K562 (cell line): ENCODE results near the gene PMIS2. TPM values are rescaled to one million over a fixed set of nuclear protein-coding genes. Genes with fewer than 3 reads are reported as not detected.

Source experiments
- ATAC-seq: fragments of 200-7000 bp; cut with Tn5 transposase; 3 replicates; pipeline ENCODE4 v1.9.1; 2020; ENCODE audit warnings: moderate library complexity
- BruUV-seq: library from RNA; stranded (reverse); fragments of 400-500 nt; replicated peaks from 2 replicates; lab custom pipeline; 2021; lab: Mats Ljungman, UMichigan
- CTCF ChIA-PET: fragments of 300-600 bp; formaldehyde crosslinking; extraction: SDS; loops from one replicate; lab custom pipeline; 2021; ENCODE audit warnings: low intra/inter-chr PET ratio; lab: Yijun Ruan, JAX
- POLR2A ChIA-PET: fragments of 300-600, 350-650 bp; sonication (Branson Sonifier 250); formaldehyde crosslinking; extraction: SDS; loops from one replicate; lab custom pipeline; 2021; ENCODE audit warnings: antibody characterized with exemption, inconsistent platforms; lab: Yijun Ruan, JAX
- DNase-seq, 4 experiments: peaks; one replicate each; pipeline versions ENCODE4 v3.0.0 to v3.0.0-alpha.2; 2011 to 2018; ENCODE audit warnings: low spot score in 3 of 4, mixed read lengths in 3 of 4; ENCODE audit errors: extremely low read depth in 1 of 4
- FAIRE-seq: peaks from 2 replicates; lab custom pipeline; 2011; peaks lifted over from hg19 to GRCh38; lab: Jason Lieb, UNC
- H2AFZ ChIP-seq: 2 replicates; pipeline ENCODE4 v1.6.0; 2011; ENCODE audit warnings: low read depth, low read length, control low read depth, inconsistent platforms
- H3K27ac ChIP-seq: fragments of 200-600 bp; 3 replicates; pipeline ENCODE4 v1.8.0; 2011; ENCODE audit warnings: low read depth, mild to moderate bottlenecking, control low read depth, inconsistent platforms, low read length, moderate library complexity, mixed read lengths; ENCODE audit errors: extremely low read depth
- H3K27me3 ChIP-seq, 2 experiments: fragments of 300-600 bp in 1 of 2; 2 replicates in 1 of 2; 3 replicates in 1 of 2; pipeline versions ENCODE4 v1.6.0 to v1.8.0; 2011; ENCODE audit warnings: inconsistent platforms in 2 of 2, low read length in 2 of 2, mild to moderate bottlenecking in 1 of 2, mixed read lengths in 1 of 2, moderate library complexity in 1 of 2; ENCODE audit not compliant: control insufficient read depth in 2 of 2, insufficient read depth in 2 of 2
- H3K36me3 ChIP-seq: fragments of 300-600 bp; 3 replicates; pipeline ENCODE4 v1.8.0; 2011; ENCODE audit warnings: mild to moderate bottlenecking, low read length, inconsistent platforms; ENCODE audit not compliant: control insufficient read depth, insufficient read depth
- H3K4me1 ChIP-seq, 2 experiments: fragments of 200-600 bp in 1 of 2; replicated peaks in 1 of 2; 2 replicates in 1 of 2; 3 replicates in 1 of 2; pipeline versions ENCODE4 v1.5.1 to v1.8.0; 2011; ENCODE audit warnings: inconsistent platforms in 2 of 2, low read length in 2 of 2, mild to moderate bottlenecking in 1 of 2, mixed read lengths in 1 of 2, moderate library complexity in 1 of 2; ENCODE audit not compliant: control insufficient read depth in 2 of 2, insufficient read depth in 2 of 2
- H3K4me2 ChIP-seq: 2 replicates; pipeline ENCODE4 v1.6.1; 2011; ENCODE audit warnings: low read length, control low read depth, inconsistent platforms, mixed read lengths; ENCODE audit not compliant: insufficient read depth
- H3K4me3 ChIP-seq: fragments of 200-600 bp; sonication (generic), shearing (Covaris generic); 2 replicates; pipeline ENCODE4 v1.5.1; 2016; ENCODE audit warnings: control low read depth, inconsistent platforms
- H3K79me2 ChIP-seq: fragments of 200-600 bp; 3 replicates; pipeline ENCODE4 v1.8.0; 2011; ENCODE audit warnings: low read length, inconsistent platforms; ENCODE audit not compliant: control insufficient read depth, insufficient read depth
- H3K9ac ChIP-seq, 2 experiments: 2 replicates each; pipeline versions ENCODE4 v1.6.0 to v1.6.1; 2011; ENCODE audit warnings: low read depth in 2 of 2, low read length in 2 of 2, control low read depth in 1 of 2, inconsistent platforms in 1 of 2, mild to moderate bottlenecking in 1 of 2, mixed read lengths in 1 of 2; ENCODE audit not compliant: insufficient read depth in 1 of 2
- H3K9me1 ChIP-seq: one replicate; pipeline ENCODE4 v1.6.0; 2011; ENCODE audit warnings: inconsistent platforms, mild to moderate bottlenecking, low read length, moderate library complexity; ENCODE audit not compliant: control insufficient read depth, insufficient read depth
- H3K9me3 ChIP-seq: replicated peaks from 2 replicates; pipeline ENCODE4 v1.5.1; 2011; ENCODE audit warnings: low read depth, low read length, inconsistent platforms; ENCODE audit not compliant: control insufficient read depth, insufficient read depth
- H4K20me1 ChIP-seq: replicated peaks from 2 replicates; pipeline ENCODE4 v1.6.1; 2011; ENCODE audit warnings: low read length, inconsistent platforms, mixed read lengths; ENCODE audit not compliant: control insufficient read depth, insufficient read depth
- ARID1B ChIP-seq: fragments of 450-650 bp; IDR thresholded peaks from 2 replicates; pipeline ENCODE4 v1.6.1; 2016; ENCODE audit warnings: antibody characterized with exemption, mild to moderate bottlenecking, inconsistent platforms
- CGGBP1 ChIP-seq: fragments of 250-450 bp; sonication (Bioruptor Pico); IDR thresholded peaks from 2 replicates; pipeline ENCODE4 v1.9.0; 2021; ENCODE audit warnings: mild to moderate bottlenecking
- HDAC1 ChIP-seq, 2 experiments: fragments of 450-650 bp; IDR thresholded peaks; 2 replicates each; pipeline ENCODE4 v1.6.1; 2016 to 2017; ENCODE audit warnings: inconsistent platforms in 1 of 2, mild to moderate bottlenecking in 1 of 2, moderate library complexity in 1 of 2
- HDAC2 ChIP-seq: fragments of 450-650 bp; IDR thresholded peaks from 2 replicates; pipeline ENCODE4 v1.6.1; 2016; ENCODE audit warnings: mild to moderate bottlenecking
- HSF4 ChIP-seq: fragments of 250-450 bp; sonication (Bioruptor Pico); IDR thresholded peaks from 2 replicates; pipeline ENCODE4 v2.1.2; 2022; ENCODE audit warnings: mild to moderate bottlenecking, moderate library complexity, borderline replicate concordance
- KLF13 ChIP-seq: fragments of 450-650 bp; IDR thresholded peaks from 2 replicates; pipeline ENCODE4 v1.6.1; 2016; ENCODE audit warnings: missing genetic modification characterization, low read depth, mild to moderate bottlenecking, missing compliant biosample characterization, moderate library complexity, borderline replicate concordance
- PURB ChIP-seq: sonication (generic); formaldehyde crosslinking; IDR thresholded peaks from 2 replicates; pipeline ENCODE4 v1.9.0; 2021; ENCODE audit warnings: low read depth, mild to moderate bottlenecking, missing genetic modification reagents
- RCOR1 ChIP-seq, 2 experiments: IDR thresholded peaks; 2 replicates each; pipeline ENCODE4 v1.6.1; 2012; ENCODE audit warnings: low read depth in 2 of 2, low read length in 2 of 2, borderline replicate concordance in 1 of 2, improper control_type of control experiment in 1 of 2
- SIRT6 ChIP-seq: IDR thresholded peaks from one replicate; pipeline ENCODE4 v1.6.1; 2012; ENCODE audit warnings: low read depth, mild to moderate bottlenecking, control low read depth, inconsistent platforms, low read length, moderate library complexity
- SP1 ChIP-seq: sonication (generic); formaldehyde crosslinking; IDR thresholded peaks from 2 replicates; pipeline ENCODE4 v1.8.1; 2022; ENCODE audit warnings: mild to moderate bottlenecking, missing genetic modification reagents
- ZC3H4 ChIP-seq: sonication (generic); formaldehyde crosslinking; IDR thresholded peaks from 2 replicates; pipeline ENCODE4 v1.9.0; 2021; ENCODE audit warnings: missing genetic modification reagents, borderline replicate concordance
- ZFP1 ChIP-seq: fragments of 450-650 bp; formaldehyde crosslinking; IDR thresholded peaks from 2 replicates; pipeline ENCODE4 v1.4.0; 2020; ENCODE audit warnings: mild to moderate bottlenecking, mixed read lengths
- ZNF197 ChIP-seq: fragments of 200-800 bp; sonication (Bioruptor generic); IDR thresholded peaks from 2 replicates; pipeline ENCODE4 v1.6.1; 2016; ENCODE audit warnings: low read depth, missing genetic modification characterization, missing compliant biosample characterization
- ZNF764 ChIP-seq: fragments of 250-450 bp; sonication (Bioruptor Pico); IDR thresholded peaks from 2 replicates; pipeline ENCODE4 v1.4.0; 2020; ENCODE audit warnings: low read depth, mild to moderate bottlenecking, moderate library complexity
- WGBS: fragments of 100-300 bp; shearing (Covaris generic); methylation state at CpG from one replicate; pipeline ENCODE4 v1.1.6; 2016; ENCODE audit warnings: low coverage, mixed read lengths; ENCODE audit not compliant: insufficient coverage; ENCODE audit errors: missing lambda C conversion rate; 5-methylcytosine and 5-hydroxymethylcytosine counted together
- in situ Hi-C: fragments of 300-500 bp; cut with MboI; formaldehyde crosslinking; loops from 4 replicates; pipeline ENCODE4 v1.15.0; 2018; ENCODE audit warnings: inconsistent platforms, mixed read lengths
- intact Hi-C: fragments of 100-400 bp; cut with micrococcal nuclease; formaldehyde crosslinking; loops from 2 replicates; pipeline ENCODE4 v1.14.2; 2022
- polyA plus RNA-seq, 8 experiments: library from polyadenylated mRNA; depleted of rRNA in 4 of 8; stranded (reverse) in 5 of 8; unstranded in 3 of 8; fragments of >200 nt; fragmentation: Nextera tagmentation in 2 of 8; fragmentation: Illumina TruSeq in 1 of 8; extraction: Ambion mirVana in 2 of 8; extraction: Trizol in 1 of 8; gene quantifications; 2 replicates each; pipeline versions ENCODE4 v1.2.1 to v1.2.3, GENCODE V29; 2011 to 2014; ENCODE audit warnings: inconsistent platforms in 1 of 8, missing spikeins in 1 of 8
- total RNA-seq, 7 experiments: library from RNA; depleted of rRNA in 6 of 7; stranded (reverse); fragments of >200 nt in 6 of 7; fragmentation: Illumina TruSeq in 2 of 7; extraction: Trizol in 2 of 7; gene quantifications; 2 replicates each; pipeline versions ENCODE4 v1.2.1 to v1.2.3, GENCODE V29; 2011 to 2021; ENCODE audit warnings: low replicate concordance in 1 of 7

Gene PMIS2
- total and polyA plus RNA-seq, 9 of the 15 experiments (the other 6 are each of a cell fraction or from before 2014, with no cell fraction given): not detected

DNA sequence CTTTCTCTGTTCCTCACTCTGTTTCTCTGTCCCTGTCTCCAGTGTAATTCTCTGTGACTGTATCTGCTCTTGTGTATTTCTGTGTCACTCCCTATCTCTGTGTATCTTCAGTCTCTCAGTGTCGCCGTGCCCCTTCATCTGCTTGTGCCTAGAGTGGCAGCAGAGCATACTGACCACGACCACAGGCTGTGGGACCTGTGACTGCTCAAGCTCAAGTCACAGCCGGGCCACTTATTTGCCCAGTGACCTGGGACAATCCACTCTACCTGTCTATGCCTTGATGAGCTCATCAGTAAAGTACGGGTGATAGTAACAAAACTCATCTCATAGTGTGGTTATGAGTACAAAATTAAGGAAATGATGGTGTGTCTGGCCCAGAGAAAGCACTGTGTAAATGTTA lies 31.9 kb upstream of the PMIS2 start:
- intact Hi-C loops (loop anchor here (2.0 kb wide), 1 partner anchor 163 kb away; no protein-coding TSS in a partner anchor), in situ Hi-C loops (no loop called here)
- ChIA-PET CTCF (no interaction called here), POLR2A (interaction anchor here (0.6 to 0.7 kb wide), 2 partner anchors 213 to 224 kb away, joined by 3 read pairs; no protein-coding TSS in a partner anchor)
- DNase-seq (no peak), ATAC-seq (no peak), FAIRE-seq (peak; percentile 48)
- Histone ChIP-seq H3K9me1 (peaks cover 6% of the 10 kb centered on the region), H3K4me3 (no peak overlapping the region), H3K36me3 (peaks cover 10% of the 10 kb centered on the region; the same call in 2 of the 3 replicates), H3K4me2 (no peak overlapping the region), H3K27ac (no peak overlapping the region), H3K79me2 (no peaks in the 10 kb centered on the region), H3K4me1 (peaks cover 4 to 49% of the 10 kb centered on the region in 2 experiments; a peak in 3 of 5 replicates), H3K27me3 (peaks cover under 1 to 18% of the 10 kb centered on the region in 2 experiments; a peak in 3 of 5 replicates), H3K9me3 (no peaks in the 10 kb centered on the region; the same call in 1 of the 2 replicates), H2AFZ (no peak overlapping the region), H4K20me1 (peaks cover 11% of the 10 kb centered on the region), H3K9ac (0 out of 4 replicates have a peak overlapping the region, but pooled peaks of 1 of the 2 experiments have one; percentile 5)
- BruUV-seq: no TSS peak
- WGBS: 14% methylated on average over 5 of the region's 5 CpGs
- TF ChIP-seq SP1 (CRISPR knock-in tag) (no peak), ZC3H4 (CRISPR knock-in tag) (no peak)

DNA sequence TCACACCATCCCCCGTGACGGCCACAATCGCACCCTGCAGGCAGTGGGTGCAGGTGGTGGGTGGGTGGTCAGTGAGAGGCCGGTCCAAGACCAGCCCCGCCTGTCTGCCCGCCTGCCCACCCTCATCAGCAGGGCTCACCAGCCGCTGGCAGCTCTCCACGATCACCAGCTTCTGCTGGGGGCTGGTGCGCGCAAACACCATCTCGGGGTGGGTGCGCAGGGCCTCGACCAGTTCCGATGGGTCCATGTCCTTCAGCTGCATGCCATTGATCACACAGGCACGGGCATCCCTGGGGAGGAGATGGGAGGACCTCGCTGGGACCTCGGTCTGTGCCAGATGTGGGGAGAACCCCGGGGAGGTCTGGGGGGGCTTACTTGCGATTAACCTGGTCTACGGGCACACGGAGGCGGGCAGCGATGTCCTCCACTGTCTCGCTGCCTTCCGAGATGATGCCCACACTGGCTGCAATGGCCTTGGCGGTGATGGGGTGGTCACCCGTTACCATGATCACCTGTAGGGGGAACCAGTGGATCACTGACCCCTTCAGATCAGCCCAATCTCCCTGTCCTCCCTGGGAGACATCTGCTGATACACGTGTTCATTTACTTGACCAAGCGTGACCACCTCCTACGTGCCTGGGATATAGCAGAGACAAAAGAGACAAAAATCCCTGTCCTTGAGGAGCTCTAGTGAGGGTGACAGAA lies 30.5 kb upstream of the PMIS2 start:
- Histone ChIP-seq H3K4me3 (no peak overlapping the region), H4K20me1 (peaks cover 7% of the 10 kb centered on the region; the same call in 1 of the 2 replicates), H3K9ac (no peak overlapping the region), H2AFZ (peak overlapping the region; percentile 14; the same call in 1 of the 2 replicates), H3K4me1 (peaks cover 4 to 49% of the 10 kb centered on the region in 2 experiments; a peak in 3 of 5 replicates), H3K9me3 (no peaks in the 10 kb centered on the region; the same call in 1 of the 2 replicates), H3K9me1 (no peaks in the 10 kb centered on the region), H3K27ac (no peak overlapping the region), H3K36me3 (peaks cover 2% of the 10 kb centered on the region; the same call in 1 of the 3 replicates), H3K79me2 (no peaks in the 10 kb centered on the region), H3K27me3 (peaks cover 12 to 31% of the 10 kb centered on the region in 2 experiments; a peak in 4 of 5 replicates), H3K4me2 (no peak overlapping the region)
- CTCF ChIA-PET: interaction anchor here (1.1 kb wide), 1 partner anchor 161 kb away, joined by 4 read pairs; no protein-coding TSS in a partner anchor
- POLR2A ChIA-PET: interaction anchor here (0.7 kb wide), 1 partner anchor 115 kb away, joined by 3 read pairs; no protein-coding TSS in a partner anchor
- 27% methylated on average over 29 of the region's 30 CpGs for WGBS
- in situ Hi-C loops: no loop called here
- intact Hi-C loops: loop anchor here (1.0 to 5.0 kb wide), 5 partner anchors 37 to 377 kb away; partner anchors contain the start of gene ETV2
- ATAC-seq (peak; percentile 35), DNase-seq (peak; percentile 63 to 72 (median 67)), FAIRE-seq (peak; percentile 88)
- no TSS peak for BruUV-seq
- no peak for TF ChIP-seq HSF4 (CRISPR knock-in tag)
- TF ChIP-seq PURB (CRISPR knock-in tag): no peak
- TF ChIP-seq KLF13 (tag): no peak
- no peak for TF ChIP-seq ARID1B
- TF ChIP-seq ZFP1 (CRISPR knock-in tag): no peak
- TF ChIP-seq HDAC2: 0 out of 2 replicates have a peak, but pooled peaks have one; percentile 10
- no peak for TF ChIP-seq ZNF764 (CRISPR knock-in tag)
- TF ChIP-seq CGGBP1 (CRISPR knock-in tag): no peak
- TF ChIP-seq HDAC1 (IDR thresholded peaks at IDR 0.05): no peak
- TF ChIP-seq RCOR1 (IDR thresholded peaks at IDR 0.05; ENCODE audit: borderline replicate concordance in 1 of 2, low read depth in 2 of 2, low read length in 2 of 2): 0 out of 4 replicates have a peak, but pooled peaks of 1 of the 2 experiments have one; percentile 32
- TF ChIP-seq SIRT6: no peak
- no peak for TF ChIP-seq ZNF197 (CRISPR knock-in tag)
